Thyroid gland (tissue), 4 donors: ENCODE results near the gene SMC2.

Experiments used
- POLR2A ChIP-seq, 2 donors: fragments of 450-650 bp; IDR thresholded peaks; one replicate each; pipeline ENCODE4 v1.6.1; 2017; ENCODE audit warnings: antibody characterized with exemption in 2 of 2, mild to moderate bottlenecking in 2 of 2, moderate library complexity in 1 of 2
- TF ChIP-seq, protein P1 (sequence below), 6 experiments: fragments of 200-600 bp in 3 of 6; fragments of 450-650 bp in 3 of 6; sonication (generic) in 3 of 6; IDR thresholded peaks; one replicate each; pipeline ENCODE4 v1.5.1; 2016 to 2019; ENCODE audit warnings: antibody characterized with exemption in 6 of 6, mild to moderate bottlenecking in 2 of 6, inconsistent platforms in 1 of 6, moderate library complexity in 1 of 6

DNA sequence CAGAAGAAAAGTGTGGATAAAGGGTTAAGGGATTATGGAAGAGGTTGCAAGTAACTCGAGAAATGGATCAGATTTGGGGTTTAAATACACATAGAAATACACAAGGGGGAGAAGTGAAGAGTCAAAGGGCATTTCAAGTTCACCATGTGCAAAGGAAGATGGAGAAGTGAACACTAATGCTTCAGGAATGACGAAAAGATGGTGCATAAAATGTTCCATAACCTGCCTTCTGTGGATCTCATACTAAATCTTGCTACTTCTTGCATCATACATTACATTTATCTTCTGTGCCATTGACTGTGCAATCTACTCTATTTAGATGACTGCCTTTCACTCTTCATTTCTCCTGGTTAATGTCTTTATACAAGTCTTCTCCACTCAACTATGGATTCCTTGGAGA is 5.7 kb upstream of the SMC2 start:
- no peak for TF ChIP-seq POLR2A (IDR thresholded peaks at IDR 0.05)
- TF ChIP-seq, protein P1, sequence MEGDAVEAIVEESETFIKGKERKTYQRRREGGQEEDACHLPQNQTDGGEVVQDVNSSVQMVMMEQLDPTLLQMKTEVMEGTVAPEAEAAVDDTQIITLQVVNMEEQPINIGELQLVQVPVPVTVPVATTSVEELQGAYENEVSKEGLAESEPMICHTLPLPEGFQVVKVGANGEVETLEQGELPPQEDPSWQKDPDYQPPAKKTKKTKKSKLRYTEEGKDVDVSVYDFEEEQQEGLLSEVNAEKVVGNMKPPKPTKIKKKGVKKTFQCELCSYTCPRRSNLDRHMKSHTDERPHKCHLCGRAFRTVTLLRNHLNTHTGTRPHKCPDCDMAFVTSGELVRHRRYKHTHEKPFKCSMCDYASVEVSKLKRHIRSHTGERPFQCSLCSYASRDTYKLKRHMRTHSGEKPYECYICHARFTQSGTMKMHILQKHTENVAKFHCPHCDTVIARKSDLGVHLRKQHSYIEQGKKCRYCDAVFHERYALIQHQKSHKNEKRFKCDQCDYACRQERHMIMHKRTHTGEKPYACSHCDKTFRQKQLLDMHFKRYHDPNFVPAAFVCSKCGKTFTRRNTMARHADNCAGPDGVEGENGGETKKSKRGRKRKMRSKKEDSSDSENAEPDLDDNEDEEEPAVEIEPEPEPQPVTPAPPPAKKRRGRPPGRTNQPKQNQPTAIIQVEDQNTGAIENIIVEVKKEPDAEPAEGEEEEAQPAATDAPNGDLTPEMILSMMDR (IDR thresholded peaks at IDR 0.05) = no peak
